Adrenal gland (tissue), 12 donors: ENCODE data around the gene UBE2QL1. TPM values are rescaled to one million over a fixed set of nuclear protein-coding genes. Genes with fewer than 3 reads are reported as not detected.
A peak's percentile ranks its signal among the peaks of the same experiment; 100 is the strongest.

ENCODE experiments used
- DNase-seq, 7 donors: peaks; one replicate each; pipeline ENCODE4 v3.0.0-alpha.2; 2019 to 2020
- H3K27ac ChIP-seq, 5 donors: fragments of 200-600 bp; sonication (generic) in 4 of 5; 1 replicate in 3 of 5; 2 replicates in 2 of 5; pipeline versions ENCODE4 v1.5.1 to v1.8.0; 2016 to 2020; ENCODE audit warnings: mild to moderate bottlenecking in 1 of 5
- H3K27me3 ChIP-seq: fragments of 200-600 bp; 2 replicates; pipeline ENCODE4 v1.8.0; 2021
- H3K36me3 ChIP-seq, 2 donors: fragments of 200-600 bp; replicated peaks in 1 of 2; 1 replicate in 1 of 2; 2 replicates in 1 of 2; pipeline versions ENCODE4 v1.5.1 to v1.8.0; 2018 to 2022
- H3K4me1 ChIP-seq, 2 donors: fragments of 200-600 bp; replicated peaks in 1 of 2; 1 replicate in 1 of 2; 2 replicates in 1 of 2; pipeline versions ENCODE4 v1.5.1 to v1.8.0; 2018 to 2021
- H3K4me3 ChIP-seq, 4 donors: fragments of 200-600 bp; sonication (generic) in 3 of 4; one replicate each; pipeline ENCODE4 v1.5.1; 2016 to 2018
- H3K9me3 ChIP-seq, 3 donors: fragments of 200-600 bp; sonication (generic) in 1 of 3; replicated peaks in 1 of 3; 1 replicate in 2 of 3; 2 replicates in 1 of 3; pipeline versions ENCODE4 v1.5.1 to v1.8.0; 2016 to 2021
- CTCF ChIP-seq, 6 experiments: fragments of 450-650 bp in 4 of 6; fragments of 200-600 bp in 2 of 6; sonication (generic) in 1 of 6; IDR thresholded peaks; 1 replicate in 5 of 6; 2 replicates in 1 of 6; pipeline versions ENCODE4 v1.5.1 to v1.8.0; 2016 to 2021; ENCODE audit warnings: antibody characterized with exemption in 6 of 6, mild to moderate bottlenecking in 2 of 6, moderate library complexity in 1 of 6
- POLR2A ChIP-seq, 2 donors: fragments of 450-650 bp; IDR thresholded peaks; one replicate each; pipeline ENCODE4 v1.6.1; 2017; ENCODE audit warnings: antibody characterized with exemption in 2 of 2, mild to moderate bottlenecking in 2 of 2, moderate library complexity in 1 of 2
- WGBS, 4 donors: extraction: QIAGEN DNeasy Blood & Tissue Kit in 2 of 4; methylation state at CpG; one replicate each; pipeline versions ENCODE4 v1.1.5 to v1.1.7; 2013 to 2017; 5-methylcytosine and 5-hydroxymethylcytosine counted together
- intact Hi-C, 2 donors: fragments of 100-400 bp; cut with DNase I; formaldehyde crosslinking; loops; one replicate each; pipeline versions ENCODE4 v1.14.1 to v1.15.0; 2022 to 2023
- polyA plus RNA-seq, 3 donors: library from polyadenylated mRNA; stranded (reverse); fragments of 200-250 nt in 2 of 3; fragments of 350-450 nt in 1 of 3; fragmentation: Illumina TruSeq in 1 of 3; extraction: RNeasy Lipid Tissue Mini Kit (QIAGEN cat#74804) in 1 of 3; gene quantifications; one replicate each; pipeline ENCODE4 v1.2.3, GENCODE V29; 2013 to 2014
- total RNA-seq, 9 donors: library from RNA; depleted of rRNA in 4 of 9; stranded (reverse); fragments of >200 nt in 4 of 9; fragments of 120-200 nt in 1 of 9; fragmentation: NEBNext Ultra II Directional in 1 of 9; extraction: Animal tissue kit (Norgen Biotek cat#: 25700) in 1 of 9; gene quantifications; one replicate each; pipeline versions ENCODE4 v1.1.0 to v1.2.4, GENCODE V29; 2013 to 2023
- donor health status: healthy with polysubstance abuse.
- donor health status: Bipolar disorder and iron deficiency.
- donor health status: DM: yes; HTN: yes; CAD: no.
- donor health status: DM: no; HTN: no; CAD: no.
- donor health status: DM: no; HTN: no; CAD: no.
- donor health status: DM: yes; HTN: yes; CAD: no.

Gene UBE2QL1
- total and polyA plus RNA-seq, 12 donors: 0.12 to 3.4 (median 1.1) TPM

- peak in 1 of 7 donors; percentile 29 for DNase-seq
- Histone ChIP-seq H3K9me3 (no peaks in the 10 kb centered on the region), H3K27me3 (no peaks in the 10 kb centered on the region), H3K27ac (no peak overlapping the region), H3K4me1 (no peaks in the 10 kb centered on the region), H3K4me3 (no peak overlapping the region), H3K36me3 (no peaks in the 10 kb centered on the region)
- intact Hi-C loops: no loop called here
- no peak for TF ChIP-seq CTCF (IDR thresholded peaks at IDR 0.05)
- TF ChIP-seq POLR2A (IDR thresholded peaks at IDR 0.05): no peak
- WGBS, 4 donors: 90 to 96% (median 95%) methylated on average over 8 of the region's 8 CpGs
Observed at GRCh38 chr5:6468870-6469269, 20.2 kb downstream of the UBE2QL1 start.

- no peak overlapping the region for H3K4me3 ChIP-seq
- TF ChIP-seq POLR2A (IDR thresholded peaks at IDR 0.05) (no peak), CTCF (IDR thresholded peaks at IDR 0.05) (no peak)
- no peak for DNase-seq
Observed at GRCh38 chr5:6469836-6470235, 21.2 kb downstream of the UBE2QL1 start.

DNA sequence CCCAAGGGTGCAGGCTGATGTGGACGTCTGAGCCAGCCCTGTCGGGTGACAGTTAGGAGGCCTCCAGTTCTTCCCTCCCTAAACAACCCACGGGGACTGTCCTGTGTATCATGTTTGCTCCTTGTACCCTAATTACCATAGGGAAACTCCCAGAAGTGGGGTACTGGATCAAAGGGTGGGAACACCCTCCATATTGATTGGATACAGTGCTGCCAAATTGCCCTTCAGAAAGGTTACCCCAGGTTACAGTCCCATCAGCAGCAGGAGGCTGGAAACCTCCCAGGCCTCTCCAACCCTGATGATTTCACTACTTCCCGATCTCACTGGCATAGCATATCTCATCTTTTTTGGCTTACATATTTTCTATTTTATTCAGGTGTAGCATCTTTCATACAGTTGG, 22.0 kb downstream of the UBE2QL1 start:
- 88 to 99% (median 91%) methylated on average over 4 of the region's 4 CpGs for WGBS, 4 donors
- Histone ChIP-seq H3K27me3 (no peaks in the 10 kb centered on the region), H3K9me3 (no peaks in the 10 kb centered on the region), H3K4me3 (no peak overlapping the region), H3K4me1 (no peaks in the 10 kb centered on the region), H3K27ac (no peak overlapping the region), H3K36me3 (no peaks in the 10 kb centered on the region)
- no peak for DNase-seq
- TF ChIP-seq CTCF (IDR thresholded peaks at IDR 0.05): no peak
- no peak for TF ChIP-seq POLR2A (IDR thresholded peaks at IDR 0.05)
- intact Hi-C loops: no loop called here

More at GRCh38 chr5:6469836-6470235, 21.2 kb downstream of the UBE2QL1 start:
- Histone ChIP-seq H3K9me3 (no peaks in the 10 kb centered on the region), H3K27me3 (no peaks in the 10 kb centered on the region), H3K36me3 (no peaks in the 10 kb centered on the region), H3K27ac (no peak overlapping the region), H3K4me1 (no peaks in the 10 kb centered on the region)
- 93 to 96% (median 94%) methylated on average over 11 of the region's 11 CpGs for WGBS, 4 donors
- intact Hi-C loops: no loop called here

DNA sequence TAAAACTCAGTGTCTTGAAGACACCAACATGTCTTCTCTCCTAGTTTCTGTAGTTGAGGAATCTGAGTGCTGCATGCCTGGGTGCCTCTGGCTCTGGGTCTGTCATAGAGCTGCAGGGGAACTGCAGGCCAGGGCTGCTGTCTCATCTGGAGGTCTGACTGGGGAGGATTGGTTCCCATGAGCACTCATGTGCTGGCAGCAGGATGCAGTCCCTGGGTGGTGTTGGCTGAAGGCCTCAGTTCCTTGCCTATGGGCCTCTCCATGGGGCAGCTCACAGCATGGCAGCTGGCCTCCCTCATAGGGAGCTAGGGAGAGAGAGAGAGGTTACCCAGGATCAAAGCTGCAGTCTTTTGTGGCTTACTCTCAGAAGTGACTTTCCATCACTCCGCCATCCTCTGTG, 22.6 kb downstream of the UBE2QL1 start:
- no peak for TF ChIP-seq CTCF (IDR thresholded peaks at IDR 0.05)
- 100% methylated on average over 1 of the region's 1 CpG for WGBS, 4 donors
- no peaks in the 10 kb centered on the region for H3K4me1 ChIP-seq
- H3K4me3 ChIP-seq: no peak overlapping the region
- H3K9me3 ChIP-seq: no peaks in the 10 kb centered on the region
- intact Hi-C loops: no loop called here
- H3K27ac ChIP-seq: no peak overlapping the region
- DNase-seq: no peak
- H3K27me3 ChIP-seq: no peaks in the 10 kb centered on the region
- H3K36me3 ChIP-seq: no peaks in the 10 kb centered on the region
